Measurements from ENCODE around the gene ACTL9.

DNA sequence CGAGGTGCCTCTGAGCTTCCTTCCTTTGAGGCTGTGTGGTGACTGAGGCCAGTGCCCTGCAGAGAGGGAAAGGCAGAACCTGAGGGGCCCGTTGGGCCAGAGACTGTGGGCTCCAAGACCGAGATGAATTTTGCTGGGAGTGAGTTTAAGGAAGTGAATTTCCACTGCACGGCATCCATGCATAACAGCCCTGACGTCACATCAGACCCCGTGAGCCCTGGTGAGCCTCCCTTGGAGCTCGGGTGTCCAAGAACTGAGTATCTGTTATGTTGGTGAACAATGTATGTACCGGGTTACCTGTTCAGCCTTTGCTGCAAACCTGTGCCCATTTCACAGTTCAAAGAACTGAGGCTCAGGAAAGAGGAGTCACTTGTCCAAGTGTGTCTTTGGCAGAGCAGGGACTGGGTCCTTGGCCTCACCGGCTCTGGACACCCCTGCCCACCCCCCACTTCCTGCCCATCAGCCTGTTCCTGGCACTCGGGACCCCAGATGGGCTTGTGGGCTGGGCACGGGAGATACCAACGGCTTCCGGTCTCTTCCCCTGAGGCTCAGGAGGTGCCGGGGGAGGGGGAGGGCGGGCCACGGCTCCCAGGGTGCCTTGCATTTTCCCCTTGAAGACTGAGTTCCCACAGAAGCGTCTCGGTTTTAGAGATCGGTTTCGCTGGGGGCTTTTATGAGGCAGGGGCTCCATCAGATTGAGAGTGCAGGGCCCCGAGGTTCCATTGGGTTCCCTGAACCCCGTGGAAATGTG is 34.5 kb downstream of the ACTL9 start:
- TF ChIP-seq ZNF124 (CRISPR knock-in tag; IDR thresholded peaks at IDR 0.05), result no peak
- no peak for TF ChIP-seq ZNF263 (CRISPR knock-in tag; IDR thresholded peaks at IDR 0.05)
- TF ChIP-seq, protein P1, sequence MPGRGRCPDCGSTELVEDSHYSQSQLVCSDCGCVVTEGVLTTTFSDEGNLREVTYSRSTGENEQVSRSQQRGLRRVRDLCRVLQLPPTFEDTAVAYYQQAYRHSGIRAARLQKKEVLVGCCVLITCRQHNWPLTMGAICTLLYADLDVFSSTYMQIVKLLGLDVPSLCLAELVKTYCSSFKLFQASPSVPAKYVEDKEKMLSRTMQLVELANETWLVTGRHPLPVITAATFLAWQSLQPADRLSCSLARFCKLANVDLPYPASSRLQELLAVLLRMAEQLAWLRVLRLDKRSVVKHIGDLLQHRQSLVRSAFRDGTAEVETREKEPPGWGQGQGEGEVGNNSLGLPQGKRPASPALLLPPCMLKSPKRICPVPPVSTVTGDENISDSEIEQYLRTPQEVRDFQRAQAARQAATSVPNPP (CRISPR knock-in tag; IDR thresholded peaks at IDR 0.05), result no peak
- TF ChIP-seq ZNF660 (CRISPR knock-in tag; IDR thresholded peaks at IDR 0.05; ENCODE audit: borderline replicate concordance, low read depth), result no peak
- no peak for TF ChIP-seq REL (CRISPR knock-in tag; conservative IDR thresholded peaks at IDR 0.05)
- no peak for TF ChIP-seq KAT8 (CRISPR knock-in tag; IDR thresholded peaks at IDR 0.05)

Data from HepG2 (cell line).